Lower leg skin (tissue), 3 donors: ENCODE results near the gene ZBTB8B.
"Not testable (repeated sequence)": the region's sequence is repeated elsewhere in the genome, so short reads cannot be mapped to it uniquely, and the experiment has no call there.

ENCODE experiments used
- CTCF ChIP-seq, 3 donors: fragments of 450-650 bp; IDR thresholded peaks; one replicate each; pipeline ENCODE4 v1.5.1; 2016; ENCODE audit warnings: antibody characterized with exemption in 3 of 3, mild to moderate bottlenecking in 3 of 3, moderate library complexity in 2 of 3
- POLR2A ChIP-seq, 2 donors: fragments of 450-650 bp; IDR thresholded peaks; one replicate each; pipeline ENCODE4 v1.6.1; 2016 to 2017; ENCODE audit warnings: antibody characterized with exemption in 2 of 2, mild to moderate bottlenecking in 1 of 2, moderate library complexity in 1 of 2

- not testable (repeated sequence) for TF ChIP-seq POLR2A, CTCF (IDR thresholded peaks at IDR 0.05)
These were observed 1.9 kb upstream of the ZBTB8B start for GRCh38 chr1:32462977-32463376.
